COLO668 (cell line): ENCODE results near the gene GDF9.

ENCODE experiments used
- DNase-seq: peaks from one replicate; lab custom pipeline; 2025; ENCODE audit not compliant: unreplicated experiment; lab: John Stamatoyannopoulos, UW

Gene GDF9

DNA sequence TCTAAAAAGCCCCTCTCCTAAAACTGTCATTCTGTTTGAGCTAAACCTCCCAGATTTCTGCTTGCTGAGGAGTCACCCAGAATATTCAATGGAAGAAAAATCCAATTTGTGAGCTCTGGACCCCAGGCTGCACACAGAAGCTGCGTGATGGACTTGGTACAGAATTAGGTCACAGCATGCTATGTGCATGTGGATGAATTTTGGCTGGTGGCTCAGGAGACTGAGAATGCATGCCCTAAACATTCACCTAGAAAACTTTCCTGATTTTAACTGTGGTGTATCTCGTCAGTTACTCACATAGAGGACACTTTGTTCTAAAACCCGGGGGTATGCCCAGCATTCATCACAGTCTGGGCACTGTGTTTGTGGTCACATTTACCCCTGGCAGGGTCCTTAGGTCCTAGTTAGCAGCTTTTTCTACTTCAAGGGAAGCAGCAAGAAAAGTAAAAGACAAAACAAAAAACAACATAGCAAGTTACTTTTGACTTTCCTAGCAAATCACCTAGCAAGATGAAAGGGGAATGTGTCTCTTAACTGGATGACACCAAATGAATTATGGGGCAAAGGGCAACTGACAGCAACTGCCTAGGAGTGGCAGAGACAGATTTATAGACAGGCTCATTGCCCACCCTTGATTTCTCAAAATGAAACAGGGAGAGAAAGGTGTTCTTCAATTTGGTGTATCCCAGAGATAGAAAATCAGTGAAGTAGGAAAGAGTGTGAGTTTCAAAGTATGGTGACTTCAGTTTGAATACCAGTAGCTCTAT is 27.6 kb downstream of the GDF9 start:
- DNase-seq: no peak

DNA sequence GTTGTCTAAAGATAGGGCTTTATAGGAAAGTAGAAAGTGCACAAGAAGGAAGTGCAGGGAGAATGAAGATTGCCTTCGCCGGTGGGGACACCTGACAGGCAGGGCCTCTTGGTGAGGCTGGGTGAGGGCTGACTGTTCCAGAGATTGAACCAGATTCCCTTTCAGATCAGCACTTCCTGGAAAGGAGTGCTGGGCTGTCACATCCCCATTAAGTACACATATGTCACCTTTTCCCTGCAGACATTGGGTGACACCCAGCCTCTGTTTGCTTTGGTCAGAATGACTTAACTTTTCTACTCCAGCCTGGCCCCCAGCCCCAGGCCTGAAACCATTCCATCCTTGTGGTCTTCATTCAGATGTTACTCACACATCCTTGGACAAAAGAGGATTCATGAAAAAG is 28.4 kb downstream of the GDF9 start:
- peak; percentile 7 for DNase-seq

DNA sequence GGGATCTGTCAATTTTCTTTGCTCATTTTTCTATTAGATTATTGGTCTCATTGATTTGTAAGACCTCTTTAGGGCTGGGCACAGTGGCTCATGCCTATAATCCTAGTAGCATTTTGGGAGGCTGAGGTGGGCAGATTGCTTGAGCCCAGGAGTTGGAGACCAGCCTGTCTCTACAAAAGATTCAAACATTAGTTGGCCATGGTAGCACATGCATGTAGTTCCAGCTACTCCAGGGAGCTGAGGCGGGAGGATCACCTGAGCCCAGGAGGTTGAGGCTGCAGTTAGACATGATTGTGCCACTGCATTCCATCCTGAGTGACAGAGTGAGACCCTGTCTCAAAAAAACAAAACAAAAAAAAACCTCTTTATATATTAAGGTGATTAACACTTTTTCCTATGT is 29.4 kb downstream of the GDF9 start:
- DNase-seq: no peak

DNA sequence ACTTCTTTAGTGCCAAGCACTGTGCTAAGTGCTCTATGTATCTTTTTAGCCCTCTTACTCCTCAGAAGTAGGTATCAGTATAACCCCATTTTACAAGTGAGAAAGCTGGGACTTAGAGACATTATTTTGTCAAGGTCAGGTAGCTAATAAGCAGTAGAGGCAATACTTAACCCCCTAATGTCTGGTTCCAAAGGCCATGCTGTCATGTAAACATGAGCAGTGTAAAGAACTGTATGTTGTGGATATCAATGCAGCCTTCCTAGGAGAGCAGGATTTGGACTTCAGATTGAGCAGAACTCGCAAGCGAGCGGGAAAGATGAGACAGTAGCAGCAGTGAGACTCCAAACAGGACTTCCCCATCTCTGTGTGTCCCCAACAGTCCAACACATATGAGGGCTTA is 32.2 kb downstream of the GDF9 start:
- no peak for DNase-seq

DNA sequence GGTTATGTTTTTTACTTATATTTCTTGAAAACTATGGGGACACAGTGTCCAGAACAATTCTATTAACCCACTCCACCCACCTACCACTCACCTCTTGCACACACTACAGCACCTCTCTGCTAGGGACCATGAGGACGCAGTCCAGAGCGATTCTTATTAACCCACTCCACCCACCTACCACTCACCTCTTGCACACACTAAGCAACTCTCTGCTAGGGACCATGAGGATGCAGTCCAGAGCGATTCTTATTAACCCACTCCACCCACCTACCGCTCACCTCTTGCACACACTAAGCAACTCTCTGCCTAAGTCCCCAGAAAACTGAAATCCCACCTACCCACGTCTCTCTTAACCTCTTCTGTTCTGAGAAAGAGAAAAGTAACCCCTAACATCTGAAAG is 33.7 kb downstream of the GDF9 start:
- no peak for DNase-seq

DNA sequence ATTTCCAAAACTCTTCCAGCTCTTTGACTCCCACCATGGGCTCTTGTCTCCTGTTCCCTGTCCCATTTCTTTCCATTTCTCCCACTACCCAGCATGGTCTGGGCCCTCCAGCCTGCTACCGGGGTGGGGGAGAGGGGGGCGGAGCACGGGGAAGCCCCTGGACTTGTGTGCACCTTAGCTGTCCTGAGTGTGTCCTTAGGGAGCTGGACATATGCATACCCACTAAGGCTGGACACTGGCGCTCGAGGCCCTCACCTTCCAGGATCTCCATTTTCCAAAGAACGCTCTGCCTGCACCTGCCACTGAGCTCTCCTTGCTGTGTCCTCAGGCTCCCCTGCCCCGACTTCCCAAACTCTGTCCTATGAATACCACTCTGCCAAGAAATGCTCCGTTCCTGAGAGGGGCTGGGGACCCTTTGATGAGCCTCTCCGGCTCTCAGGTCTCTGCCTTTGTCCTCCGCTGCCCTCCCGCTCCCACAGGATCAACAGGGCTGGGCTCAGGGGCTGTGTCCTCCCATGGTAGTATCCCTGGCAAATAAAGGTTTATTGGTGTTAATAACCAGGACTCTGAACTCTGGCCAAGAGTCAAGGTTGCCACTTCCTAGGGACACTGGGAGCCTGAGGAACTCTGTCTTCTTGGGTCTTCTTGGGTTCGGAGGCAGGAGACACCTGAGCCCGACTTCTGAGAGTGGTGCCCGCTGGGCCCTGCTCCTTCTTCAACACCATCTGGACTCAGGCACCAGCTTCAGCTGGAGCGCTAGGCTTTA is 35.0 kb downstream of the GDF9 start:
- no peak for DNase-seq

DNA sequence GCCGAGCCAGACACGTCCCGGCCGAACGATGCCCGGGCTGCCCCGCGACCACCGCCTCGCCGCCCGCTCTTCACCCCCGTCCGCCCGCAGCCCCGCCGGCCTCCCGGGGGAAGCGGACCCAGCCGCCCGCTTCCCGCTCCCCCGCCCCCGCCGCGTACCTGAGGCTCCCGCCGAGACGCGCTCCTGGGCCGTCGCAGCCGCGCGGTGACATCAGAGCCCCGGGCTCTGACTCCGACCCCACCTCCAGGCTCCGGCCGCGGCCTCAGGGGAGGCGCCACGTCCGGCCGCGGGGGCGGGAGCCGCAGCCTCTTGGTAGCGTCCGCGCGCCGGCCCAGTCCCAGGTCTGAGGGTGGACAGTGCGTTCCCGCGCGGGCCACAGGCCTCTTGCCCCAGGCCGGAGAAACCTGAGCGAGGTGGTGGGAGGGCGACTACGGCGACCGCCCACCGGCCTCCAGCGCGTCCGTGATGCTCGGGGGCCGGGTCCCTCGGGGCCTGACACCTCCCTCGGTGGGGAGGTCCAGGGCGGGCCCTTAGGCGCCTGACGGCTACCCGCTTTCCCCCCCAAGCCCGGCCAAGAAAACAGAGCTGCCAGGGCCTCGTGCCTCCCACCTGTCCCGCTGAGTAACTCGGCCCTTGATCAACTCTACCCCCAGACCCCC is 35.7 kb downstream of the GDF9 start, which contains the start of gene SHROOM1:
SHROOM1 (minus strand) TSS at position 212 of the 659 bp plus-strand sequence. CDS start 4,507 bp downstream, outside the sequence.
- peak; percentile 77 for DNase-seq

DNA sequence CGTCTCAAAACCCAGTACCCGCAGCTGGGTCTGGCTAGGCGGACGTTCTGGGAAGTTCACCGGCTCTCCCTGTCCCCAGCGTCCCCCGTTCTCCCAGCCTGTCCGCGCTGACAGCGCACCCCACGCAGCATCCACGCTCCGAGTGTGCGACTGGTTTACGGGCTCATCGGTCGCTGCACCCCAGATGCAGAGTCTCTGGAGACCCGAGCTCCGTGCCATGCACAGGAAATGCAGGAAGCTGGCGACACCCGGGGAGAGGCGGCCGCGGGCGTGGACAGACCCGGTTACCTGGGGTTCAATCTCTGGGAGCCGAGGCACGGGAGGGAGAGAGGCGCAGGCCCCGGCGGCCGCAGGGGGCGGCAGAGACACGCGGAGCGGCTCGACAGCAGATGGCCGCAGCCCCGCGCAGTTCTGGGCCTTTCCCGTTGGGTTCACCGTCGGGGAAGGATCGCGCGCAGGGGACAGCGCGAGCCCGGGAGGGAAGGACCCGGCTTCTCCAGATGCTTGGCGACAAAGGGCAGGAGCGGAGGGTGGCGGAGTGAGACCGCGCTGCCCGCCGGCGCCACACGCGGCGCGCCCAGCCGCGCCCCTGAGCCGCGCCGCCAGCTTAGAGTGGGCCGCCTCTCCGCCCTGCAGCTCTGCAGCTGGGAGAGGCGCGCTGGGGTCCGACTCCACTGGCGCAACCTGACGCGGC is 36.4 kb downstream of the GDF9 start:
- DNase-seq: peak; percentile 80

DNA sequence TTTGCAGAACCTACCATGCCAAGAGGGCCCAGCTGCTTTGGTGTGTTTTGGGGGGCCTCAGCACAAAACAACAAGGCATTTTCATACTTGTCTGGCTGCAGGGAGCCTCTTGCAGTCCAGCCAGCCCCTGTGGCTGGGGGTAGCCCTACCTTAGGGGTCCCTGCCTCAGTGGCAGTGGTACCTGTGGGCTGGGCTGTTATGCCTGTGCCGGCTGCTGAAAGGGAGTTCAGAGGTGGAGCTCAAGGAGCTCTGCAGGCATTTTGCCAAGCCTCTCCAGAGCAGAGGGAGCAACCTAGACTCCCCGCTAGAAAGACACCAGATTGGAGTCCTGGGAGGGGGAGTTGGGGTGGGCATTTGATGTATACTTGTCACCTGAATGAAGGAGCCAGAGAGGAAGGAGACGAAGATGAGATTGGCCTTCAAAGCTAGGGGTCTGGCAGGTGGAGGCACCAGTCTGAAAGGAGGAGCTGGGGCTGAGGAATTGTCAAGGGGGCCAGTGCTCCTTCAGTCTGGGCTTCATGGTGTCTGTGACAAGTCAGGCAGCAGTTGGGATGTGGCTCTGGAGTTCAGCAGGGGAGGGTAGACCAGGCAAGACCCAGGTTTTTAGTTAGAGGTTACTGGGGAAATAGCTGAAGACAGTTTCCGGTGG is 37.3 kb downstream of the GDF9 start:
- DNase-seq: no peak

DNA sequence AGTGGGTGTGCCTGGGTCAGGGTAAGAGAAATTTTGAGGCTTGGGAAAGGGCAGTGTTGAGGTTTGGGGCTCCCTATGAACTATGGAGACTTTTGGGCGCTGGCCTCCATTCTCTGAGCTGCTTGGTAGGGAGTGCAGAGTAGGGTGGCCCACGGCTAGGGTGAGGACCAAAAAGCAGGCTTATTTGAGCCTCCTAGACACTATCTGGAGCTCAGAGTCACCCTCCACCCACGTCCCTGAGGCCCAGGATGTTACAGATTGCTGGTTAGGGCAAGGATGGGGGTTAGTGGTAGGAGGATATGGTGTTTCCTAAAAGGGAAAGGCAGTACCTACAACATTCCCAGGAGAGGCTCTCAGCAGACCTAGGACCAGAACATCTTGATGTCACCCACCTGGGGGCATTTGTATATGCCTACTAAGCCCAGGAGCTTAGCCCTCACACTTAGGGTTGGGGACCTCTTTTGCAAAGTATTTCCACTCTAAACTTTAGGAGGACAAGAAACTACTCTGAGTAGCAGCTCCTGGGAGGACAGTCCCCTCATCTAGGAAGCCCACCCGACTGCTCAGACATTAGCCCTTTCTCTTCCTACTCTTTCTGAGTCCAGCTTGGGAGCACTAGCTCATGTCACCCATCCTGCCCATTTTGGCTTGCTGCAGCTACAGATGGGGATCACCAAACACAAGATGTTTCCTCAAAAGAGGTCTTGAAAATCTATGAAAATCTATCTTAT is 38.2 kb downstream of the GDF9 start:
- no peak for DNase-seq

DNA sequence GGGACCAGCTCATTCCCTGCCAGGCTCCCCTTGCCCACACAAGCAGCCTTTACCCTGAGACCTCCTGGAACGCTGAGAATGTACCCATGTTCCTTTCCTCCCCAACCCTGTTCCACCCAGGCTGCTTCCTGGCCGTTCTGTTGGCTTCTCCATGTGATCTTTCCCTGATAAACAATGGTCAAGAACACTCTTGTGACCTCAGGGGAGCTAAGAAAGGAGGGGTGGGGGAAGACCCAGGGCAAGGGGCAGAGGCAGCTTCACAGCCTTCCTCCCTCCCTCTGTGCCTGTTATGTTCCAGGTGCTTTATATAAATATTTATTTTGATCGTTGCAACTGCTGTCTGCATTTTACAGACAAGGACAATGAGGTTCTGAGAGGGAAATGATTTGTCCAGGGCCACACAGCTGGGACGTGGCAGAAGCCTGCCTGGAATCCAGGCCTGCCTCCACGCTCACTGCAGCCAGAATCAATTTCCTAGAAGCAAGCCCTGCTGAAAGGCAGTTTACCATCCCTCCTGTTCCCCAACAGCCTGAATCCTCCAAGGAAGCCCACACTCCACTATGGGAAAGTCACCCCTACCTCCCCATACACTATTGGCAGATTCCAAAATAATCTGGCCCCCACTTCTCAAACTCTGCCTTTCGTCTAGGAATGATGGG is 39.7 kb downstream of the GDF9 start:
- DNase-seq: no peak

DNA sequence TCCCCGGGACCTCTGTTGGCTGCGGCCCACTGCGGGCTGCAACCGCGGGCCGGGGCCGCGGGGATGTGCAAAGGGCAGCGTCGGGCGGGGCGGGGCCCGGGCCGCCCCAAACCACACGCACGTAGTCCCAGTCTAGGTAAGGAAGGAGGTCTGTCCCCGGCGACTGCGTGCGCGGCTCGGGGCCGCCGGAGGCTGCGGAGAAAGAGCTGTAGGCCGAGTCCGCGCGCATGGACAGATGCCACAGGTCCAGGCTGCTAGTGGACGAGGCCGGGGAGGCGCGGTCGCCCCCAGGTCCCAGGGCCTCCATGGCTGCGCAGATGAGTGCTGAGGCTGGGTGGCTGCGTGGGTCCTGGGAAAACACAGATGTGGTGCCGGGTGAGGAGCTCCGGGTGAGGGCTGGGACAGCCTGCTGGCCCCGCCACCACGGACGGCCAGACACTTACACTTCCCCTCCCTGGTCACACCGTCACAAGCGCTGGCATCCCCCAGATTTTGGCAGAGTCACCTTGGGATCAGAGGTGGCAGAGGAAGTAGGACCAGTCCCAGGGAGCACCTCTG is 40.4 kb downstream of the GDF9 start:
- no peak for DNase-seq

DNA sequence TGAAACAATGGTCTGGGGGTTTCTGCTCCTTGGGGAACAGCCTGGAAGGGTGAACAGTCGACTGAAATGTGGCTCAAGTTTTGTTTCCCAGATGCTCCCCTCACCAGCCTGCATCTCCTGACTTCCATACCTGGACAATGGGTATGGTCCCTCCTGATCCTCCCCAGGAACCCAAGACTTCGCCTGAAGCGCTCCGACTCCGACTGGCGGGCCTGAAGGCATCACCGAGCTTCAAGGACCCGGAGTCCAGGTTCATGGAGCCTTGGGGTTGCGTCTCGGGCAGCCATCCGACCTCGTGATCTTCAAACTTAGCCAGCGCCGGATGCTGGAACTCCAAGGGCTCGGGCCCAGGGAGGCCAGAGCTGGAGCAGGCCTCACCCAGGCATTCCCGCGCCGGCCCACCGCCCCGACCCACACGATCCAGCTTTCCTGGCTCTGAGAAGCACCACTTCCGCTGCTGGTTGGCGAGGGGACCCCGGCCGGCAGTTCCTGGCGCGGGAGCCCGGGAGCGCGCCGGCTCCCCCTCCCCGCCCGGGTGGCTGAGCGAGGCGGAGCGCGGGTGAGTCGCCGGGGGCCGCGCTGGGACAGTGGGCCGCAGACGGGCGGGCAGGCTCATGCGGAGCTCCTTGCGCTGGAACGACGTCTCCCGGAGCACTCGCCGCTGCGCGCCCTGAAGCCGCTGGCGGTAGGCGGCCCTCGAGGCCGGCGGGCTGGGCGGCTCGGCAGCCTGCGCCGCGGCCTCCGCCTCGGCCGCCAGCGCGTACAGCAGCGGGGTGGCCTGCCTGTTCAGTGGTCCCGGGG is 41.0 kb downstream of the GDF9 start:
- DNase-seq: no peak

DNA sequence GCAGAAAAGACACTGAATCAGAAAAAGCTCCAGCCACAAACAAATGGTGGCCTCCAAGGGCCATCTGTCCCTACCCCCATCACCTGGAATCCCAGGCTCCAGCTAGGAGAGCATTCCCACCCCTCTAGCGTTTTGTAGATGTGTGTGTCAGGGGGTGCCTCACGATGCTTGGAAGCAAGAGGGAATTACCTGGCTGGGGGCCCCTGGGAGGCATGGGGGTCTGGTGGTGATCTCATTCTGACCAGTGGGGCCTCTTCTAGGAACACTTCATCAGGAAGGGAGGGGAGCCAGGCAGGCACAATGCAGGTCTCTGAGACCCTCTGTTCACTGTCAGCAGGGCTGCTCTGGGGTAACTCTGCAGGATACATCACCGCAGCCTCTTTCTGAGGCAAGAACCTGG is 41.8 kb downstream of the GDF9 start:
- DNase-seq: no peak

DNA sequence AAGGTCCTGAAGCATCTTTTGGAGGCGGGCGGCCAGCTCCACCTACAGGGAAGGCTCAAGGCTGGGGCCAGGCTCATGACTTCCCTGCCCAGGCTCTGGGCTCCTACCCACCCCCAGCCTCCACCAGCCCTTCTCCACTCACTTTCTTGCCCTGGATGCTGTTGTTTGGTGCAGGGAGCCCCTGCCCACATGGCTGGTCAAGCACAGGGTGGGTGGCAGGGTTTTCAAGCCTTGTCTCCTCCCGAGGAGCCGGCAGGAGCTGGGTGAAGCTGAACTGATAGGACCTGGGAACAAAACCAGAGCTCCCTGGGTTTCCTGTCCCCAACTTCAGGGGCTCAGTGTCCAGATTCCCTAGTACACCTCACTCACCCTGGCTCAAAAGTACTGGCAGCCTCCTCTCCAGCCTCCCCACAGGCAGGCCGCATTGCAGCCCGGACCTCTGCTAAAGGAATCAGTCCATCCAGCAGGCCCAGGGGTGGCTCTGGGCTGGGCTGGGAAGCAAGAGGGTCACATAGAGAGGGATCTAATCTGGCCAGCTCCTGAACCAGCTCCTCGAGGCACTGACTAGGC is 42.7 kb downstream of the GDF9 start:
- DNase-seq: no peak

DNA sequence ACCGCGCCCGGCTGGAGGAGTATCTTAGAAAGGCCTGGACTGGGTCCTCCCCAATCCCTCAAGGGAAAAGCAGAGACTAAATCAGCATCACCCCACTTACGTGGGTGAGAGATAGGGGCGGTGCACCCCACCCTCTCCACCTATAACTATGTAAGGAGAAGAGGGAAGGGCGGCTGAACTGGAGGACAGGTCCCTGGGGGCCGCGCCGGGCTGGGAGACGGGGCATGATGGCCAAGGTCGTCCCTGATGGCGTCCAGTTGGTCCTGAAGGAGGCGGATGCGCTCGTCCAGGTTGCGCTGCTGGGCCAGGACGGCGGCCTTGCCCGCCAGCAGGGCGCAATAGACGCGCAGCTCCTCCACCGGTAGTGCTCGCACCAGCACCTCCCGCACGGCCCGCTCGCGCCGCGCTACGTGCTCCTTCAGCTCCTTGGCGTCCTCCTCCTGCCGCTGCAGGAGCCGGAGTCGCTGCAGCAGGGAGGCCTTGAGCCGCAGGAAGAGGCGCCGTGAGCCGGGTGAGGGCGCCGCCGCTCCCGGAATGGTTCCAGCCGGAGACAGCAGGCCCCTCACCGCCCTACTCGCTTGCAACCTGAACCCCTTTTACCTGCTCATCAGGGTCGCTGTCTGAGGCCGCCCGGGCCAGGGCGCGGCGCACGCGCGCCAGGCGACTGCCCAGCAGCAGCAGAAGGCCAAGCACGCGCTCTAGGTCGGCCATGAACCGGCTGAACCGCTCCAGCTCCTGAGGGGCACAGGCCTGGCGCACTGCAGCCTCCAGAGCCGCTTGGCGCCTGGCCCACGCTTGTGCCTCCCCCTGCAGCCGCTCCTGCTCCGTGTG is 43.4 kb downstream of the GDF9 start:
- DNase-seq: peak; percentile 52

DNA sequence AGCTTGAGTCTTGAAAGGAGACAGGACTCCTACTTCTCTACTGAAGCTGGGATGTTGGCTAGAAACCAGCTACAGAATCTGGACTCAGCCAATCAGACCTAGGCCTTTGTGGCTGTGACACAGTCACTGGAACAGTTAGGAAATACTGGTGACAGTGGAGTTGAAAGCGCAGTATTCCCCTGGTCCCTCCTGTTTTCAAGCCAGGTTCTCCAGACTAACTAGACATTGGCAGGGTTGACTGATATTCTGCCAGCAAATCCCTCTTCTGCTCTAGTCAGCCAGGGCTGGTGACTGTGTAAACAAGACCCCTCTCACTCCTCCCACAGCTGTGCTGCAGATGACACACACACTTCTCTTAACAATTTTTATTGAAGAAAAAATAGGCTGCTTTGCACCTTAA is 44.5 kb downstream of the GDF9 start:
- no peak for DNase-seq
